HG03025 (cell line): ENCODE data around the gene LRRC4B.

Experiments used
- ATAC-seq: cut with Tn5 transposase; IDR thresholded peaks from one replicate; pipeline ENCODE4 v1.9.1; 2021; ENCODE audit warnings: mild to moderate bottlenecking, moderate library complexity; ENCODE audit not compliant: unreplicated experiment, low FRiP score

Gene LRRC4B

GRCh38 chr19:50554212-50554611, 14.0 kb downstream of the LRRC4B start:
- ATAC-seq = no peak

GRCh38 chr19:50553134-50553703, 15.0 kb downstream of the LRRC4B start:
- no peak for ATAC-seq

GRCh38 chr19:50552540-50552939, 15.7 kb downstream of the LRRC4B start:
- no peak for ATAC-seq

- no peak for ATAC-seq
These were observed 16.5 kb downstream of the LRRC4B start for GRCh38 chr19:50551715-50552187.

GRCh38 chr19:50551034-50551714, 17.1 kb downstream of the LRRC4B start:
- no peak for ATAC-seq

GRCh38 chr19:50550594-50550966, 17.7 kb downstream of the LRRC4B start:
- no peak for ATAC-seq

- no peak for ATAC-seq
These were observed 18.2 kb downstream of the LRRC4B start for GRCh38 chr19:50549927-50550593.

- ATAC-seq = no peak
These were observed 18.9 kb downstream of the LRRC4B start for GRCh38 chr19:50549059-50549926.

- ATAC-seq = no peak
These were observed 19.8 kb downstream of the LRRC4B start for GRCh38 chr19:50548191-50549058.

- no peak for ATAC-seq
These were observed 20.6 kb downstream of the LRRC4B start for GRCh38 chr19:50547385-50548190.

GRCh38 chr19:50546527-50547221, 21.6 kb downstream of the LRRC4B start:
- ATAC-seq = no peak

GRCh38 chr19:50542943-50543342, 25.3 kb downstream of the LRRC4B start:
- no peak for ATAC-seq

GRCh38 chr19:50537769-50538230, 30.4 kb downstream of the LRRC4B start:
- ATAC-seq = no peak

- ATAC-seq = no peak
These were observed 30.9 kb downstream of the LRRC4B start for GRCh38 chr19:50537306-50537685.

GRCh38 chr19:50536662-50537305, 31.5 kb downstream of the LRRC4B start:
- no peak for ATAC-seq

GRCh38 chr19:50535672-50536187, 32.5 kb downstream of the LRRC4B start:
- no peak for ATAC-seq

GRCh38 chr19:50534478-50534877, 33.8 kb downstream of the LRRC4B start:
- no peak for ATAC-seq

- no peak for ATAC-seq
These were observed 35.3 kb downstream of the LRRC4B start for GRCh38 chr19:50532952-50533351.
